IPS DF 19.7 (cell line): ENCODE measurements around the gene INVS.
"Not testable (repeated sequence)": the region's sequence is repeated elsewhere in the genome, so short reads cannot be mapped to it uniquely, and the experiment has no call there.

Source experiments
- DNase-seq: peaks from one replicate; pipeline ENCODE4 v3.0.0-alpha.2; 2013; ENCODE audit warnings: low read depth, low spot score

Gene INVS, protein sequence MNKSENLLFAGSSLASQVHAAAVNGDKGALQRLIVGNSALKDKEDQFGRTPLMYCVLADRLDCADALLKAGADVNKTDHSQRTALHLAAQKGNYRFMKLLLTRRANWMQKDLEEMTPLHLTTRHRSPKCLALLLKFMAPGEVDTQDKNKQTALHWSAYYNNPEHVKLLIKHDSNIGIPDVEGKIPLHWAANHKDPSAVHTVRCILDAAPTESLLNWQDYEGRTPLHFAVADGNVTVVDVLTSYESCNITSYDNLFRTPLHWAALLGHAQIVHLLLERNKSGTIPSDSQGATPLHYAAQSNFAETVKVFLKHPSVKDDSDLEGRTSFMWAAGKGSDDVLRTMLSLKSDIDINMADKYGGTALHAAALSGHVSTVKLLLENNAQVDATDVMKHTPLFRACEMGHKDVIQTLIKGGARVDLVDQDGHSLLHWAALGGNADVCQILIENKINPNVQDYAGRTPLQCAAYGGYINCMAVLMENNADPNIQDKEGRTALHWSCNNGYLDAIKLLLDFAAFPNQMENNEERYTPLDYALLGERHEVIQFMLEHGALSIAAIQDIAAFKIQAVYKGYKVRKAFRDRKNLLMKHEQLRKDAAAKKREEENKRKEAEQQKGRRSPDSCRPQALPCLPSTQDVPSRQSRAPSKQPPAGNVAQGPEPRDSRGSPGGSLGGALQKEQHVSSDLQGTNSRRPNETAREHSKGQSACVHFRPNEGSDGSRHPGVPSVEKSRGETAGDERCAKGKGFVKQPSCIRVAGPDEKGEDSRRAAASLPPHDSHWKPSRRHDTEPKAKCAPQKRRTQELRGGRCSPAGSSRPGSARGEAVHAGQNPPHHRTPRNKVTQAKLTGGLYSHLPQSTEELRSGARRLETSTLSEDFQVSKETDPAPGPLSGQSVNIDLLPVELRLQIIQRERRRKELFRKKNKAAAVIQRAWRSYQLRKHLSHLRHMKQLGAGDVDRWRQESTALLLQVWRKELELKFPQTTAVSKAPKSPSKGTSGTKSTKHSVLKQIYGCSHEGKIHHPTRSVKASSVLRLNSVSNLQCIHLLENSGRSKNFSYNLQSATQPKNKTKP

DNA sequence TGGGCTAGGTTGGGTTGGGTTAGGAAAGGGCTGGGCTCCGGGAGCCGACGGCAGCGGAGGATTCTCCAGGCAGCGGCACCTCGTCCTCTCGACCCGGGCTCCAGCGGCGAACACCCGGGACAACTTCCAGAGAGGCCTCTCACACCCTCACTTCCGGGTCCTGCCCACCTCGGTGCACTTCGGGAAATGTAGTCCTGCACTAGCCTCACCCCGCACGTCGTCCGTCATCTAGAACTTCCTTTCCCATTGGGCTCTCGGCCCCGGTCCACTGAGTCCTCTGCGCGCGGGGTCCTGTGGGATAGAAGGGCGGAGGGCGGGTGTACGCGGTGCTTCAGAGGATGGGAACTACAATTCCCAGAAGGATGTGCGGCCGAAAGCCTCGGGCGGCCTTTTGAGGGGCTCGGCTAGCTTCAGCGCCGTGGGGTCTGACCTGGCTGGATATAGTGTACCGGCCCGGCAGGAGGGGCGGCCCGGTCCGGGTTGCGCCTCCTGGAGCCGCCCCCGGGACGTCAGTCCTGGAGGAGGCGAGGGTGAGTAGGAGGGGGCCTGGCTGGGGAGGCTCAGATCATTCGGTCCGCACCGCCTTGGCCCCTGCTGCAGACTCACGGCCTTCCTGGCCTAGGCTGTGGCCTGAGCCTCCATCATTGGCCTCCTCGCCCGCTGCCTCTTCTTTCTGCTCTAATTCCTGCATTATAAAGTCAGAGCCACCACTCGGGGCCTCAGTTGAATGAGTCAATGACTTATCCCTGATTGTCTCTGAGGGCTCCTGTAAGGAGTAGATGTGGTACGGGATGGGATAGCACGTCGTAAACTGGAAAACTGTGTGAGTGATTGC, at the start of gene INVS, which contains the start of gene ERP44:
Gene INVS, plus strand, starts transcription at position 357 of the 835 bp plus-strand sequence. CDS start 5,279 bp downstream, outside the sequence.
Gene ERP44, minus strand, starts transcription at position 114 of the 835 bp plus-strand sequence. CDS start 160 bp downstream, outside the sequence.
- DNase-seq: peak; percentile 99

DNA sequence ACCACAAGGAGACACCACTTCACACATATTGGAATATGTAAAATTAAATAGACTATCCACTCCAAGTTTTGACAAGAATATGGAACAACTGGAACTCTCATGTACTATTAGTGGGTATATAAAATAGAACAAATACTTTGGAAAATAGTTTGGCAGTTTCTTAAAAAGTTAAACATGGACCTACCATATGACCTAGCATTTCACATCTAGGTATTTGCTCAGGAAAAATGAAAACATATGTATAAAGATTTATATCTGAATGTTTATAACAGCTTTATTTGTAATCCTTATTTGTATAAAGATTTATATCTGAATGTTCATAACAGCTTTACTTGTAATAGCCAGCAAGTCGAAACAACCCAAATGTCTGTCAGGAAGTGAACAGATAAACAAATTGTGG, 49.5 kb upstream of the INVS start:
- DNase-seq: no peak

DNA sequence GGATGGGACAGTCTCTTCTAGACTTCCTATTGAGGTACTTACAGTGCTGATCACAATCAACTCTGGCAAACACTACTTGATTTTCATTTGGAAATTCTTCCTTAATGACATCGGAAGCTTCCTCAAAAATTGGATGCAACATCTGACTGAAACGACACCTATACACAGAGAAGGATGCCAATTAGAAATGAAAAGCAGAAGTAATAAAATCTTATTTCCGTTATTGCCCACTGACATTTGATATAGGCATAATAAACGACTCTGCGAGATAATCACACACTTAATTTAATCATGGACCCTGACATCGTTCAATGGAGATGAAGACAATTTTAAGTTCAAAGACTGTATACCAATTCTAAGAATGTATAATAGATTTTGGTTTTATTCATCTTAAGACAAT, 46.7 kb upstream of the INVS start:
- no peak for DNase-seq

DNA sequence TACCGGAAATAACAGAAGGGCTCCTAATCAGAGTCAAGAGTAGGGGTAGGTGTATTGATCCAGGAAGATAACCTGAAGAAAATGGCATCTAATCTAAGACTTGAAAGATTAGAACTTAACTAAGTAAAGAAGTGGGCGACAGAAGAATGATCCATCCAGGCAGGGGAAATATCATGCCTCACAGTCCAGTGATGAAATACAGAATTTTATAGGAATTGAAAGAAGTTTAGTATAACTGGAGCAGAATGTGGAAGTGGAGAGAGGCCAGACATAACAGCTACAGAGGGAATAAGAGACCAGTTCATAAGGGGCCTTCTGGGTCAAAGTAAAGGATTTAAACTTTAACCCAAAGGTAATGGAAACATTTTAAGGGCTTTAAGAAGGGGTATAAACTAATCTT, 42.5 kb upstream of the INVS start:
- no peak for DNase-seq

DNA sequence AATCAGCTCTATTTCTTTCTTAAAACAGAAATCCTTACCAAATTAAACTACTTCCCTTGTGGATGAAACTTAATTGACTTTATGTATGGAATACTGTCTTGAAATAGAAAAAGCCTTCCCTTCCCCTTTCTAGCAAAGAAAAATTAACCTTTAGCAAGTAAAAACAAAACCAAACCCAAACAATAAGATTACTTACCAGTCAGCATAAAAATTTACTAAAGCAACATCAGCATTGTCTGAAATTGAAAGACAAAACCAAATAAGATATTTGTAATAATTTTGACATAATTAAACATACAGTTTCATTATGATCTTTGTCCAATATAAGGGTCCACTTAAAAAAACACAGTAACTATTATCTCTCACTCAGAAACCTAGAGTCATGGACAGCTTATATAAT, 41.4 kb upstream of the INVS start:
- no peak for DNase-seq

DNA sequence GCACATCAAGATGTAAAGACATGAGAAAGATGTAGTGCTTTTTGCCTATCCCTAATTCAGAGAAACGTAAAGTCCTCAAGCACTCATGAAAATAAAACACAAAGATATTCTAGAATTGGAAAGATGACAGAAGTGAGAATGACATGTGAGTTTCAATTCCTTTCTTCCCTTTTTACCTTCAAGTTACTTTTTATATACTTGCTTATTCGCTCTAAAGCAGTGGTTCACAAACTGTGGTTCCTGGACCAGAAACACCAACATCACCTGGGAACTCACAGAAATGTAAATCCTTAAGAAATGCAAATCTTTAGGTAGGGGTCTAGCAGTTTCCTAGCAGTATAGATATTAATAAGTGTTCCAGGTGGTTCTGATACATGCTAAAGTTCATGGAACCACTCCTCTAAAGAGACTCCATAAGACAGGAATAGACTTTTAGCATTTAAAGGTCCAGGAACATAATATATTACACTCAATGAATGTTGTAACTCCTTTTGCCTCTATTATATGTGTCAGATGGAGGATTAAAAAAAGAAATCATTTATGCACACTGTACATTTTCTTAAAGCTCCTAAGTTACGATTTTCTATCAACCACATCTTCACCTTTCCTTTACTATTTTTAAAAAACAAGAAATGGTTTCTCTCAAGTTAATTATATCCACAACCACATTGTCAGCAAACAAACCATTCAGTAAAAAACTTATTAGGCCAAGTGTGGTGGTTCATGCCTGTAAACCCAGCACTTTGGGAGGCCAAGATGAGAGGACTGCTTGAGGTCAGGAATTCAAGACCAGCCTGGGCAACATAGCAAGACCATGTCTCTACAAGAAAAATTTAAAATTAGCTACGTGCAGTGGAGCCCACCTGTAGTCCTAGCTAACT, 40.1 kb upstream of the INVS start:
- no peak for DNase-seq

DNA sequence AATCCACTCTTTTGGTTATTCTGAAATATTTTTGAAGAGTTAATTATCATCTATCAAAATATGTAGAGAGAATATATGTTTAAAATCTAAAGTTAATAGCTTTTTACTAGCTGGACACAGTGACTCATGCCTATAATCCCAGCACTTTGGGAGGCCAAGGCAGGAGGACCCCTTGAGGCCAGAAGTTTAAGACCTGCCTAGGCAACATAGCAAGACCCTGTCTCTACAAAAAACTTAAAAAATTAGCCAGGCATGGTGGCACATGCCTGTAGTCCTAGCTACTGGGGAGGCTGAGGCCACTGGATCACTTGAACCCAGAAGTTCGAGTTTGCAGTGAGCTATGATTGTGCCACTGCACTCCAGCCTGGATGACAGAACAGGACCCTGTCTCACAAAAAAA, 36.4 kb upstream of the INVS start:
- DNase-seq: not testable (repeated sequence)

DNA sequence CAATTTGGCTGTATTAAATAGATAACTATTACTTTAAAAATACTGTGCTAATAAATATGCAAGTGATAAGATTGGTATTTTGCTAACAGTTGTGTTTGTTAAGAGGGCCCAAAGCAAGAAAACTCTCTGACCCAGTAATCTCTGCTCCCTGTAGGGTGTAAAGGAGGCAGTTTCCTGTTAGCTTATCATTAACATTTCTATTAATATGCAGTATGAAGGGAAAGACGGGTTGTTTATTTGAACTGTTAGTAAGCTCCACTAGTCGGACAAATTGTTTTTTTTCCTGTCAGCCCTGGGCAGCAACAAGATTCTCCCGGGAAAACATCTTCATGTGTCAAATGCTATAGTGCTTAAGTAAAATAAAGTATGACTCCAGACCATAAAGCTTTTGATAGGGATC, 35.9 kb upstream of the INVS start:
- DNase-seq: no peak

DNA sequence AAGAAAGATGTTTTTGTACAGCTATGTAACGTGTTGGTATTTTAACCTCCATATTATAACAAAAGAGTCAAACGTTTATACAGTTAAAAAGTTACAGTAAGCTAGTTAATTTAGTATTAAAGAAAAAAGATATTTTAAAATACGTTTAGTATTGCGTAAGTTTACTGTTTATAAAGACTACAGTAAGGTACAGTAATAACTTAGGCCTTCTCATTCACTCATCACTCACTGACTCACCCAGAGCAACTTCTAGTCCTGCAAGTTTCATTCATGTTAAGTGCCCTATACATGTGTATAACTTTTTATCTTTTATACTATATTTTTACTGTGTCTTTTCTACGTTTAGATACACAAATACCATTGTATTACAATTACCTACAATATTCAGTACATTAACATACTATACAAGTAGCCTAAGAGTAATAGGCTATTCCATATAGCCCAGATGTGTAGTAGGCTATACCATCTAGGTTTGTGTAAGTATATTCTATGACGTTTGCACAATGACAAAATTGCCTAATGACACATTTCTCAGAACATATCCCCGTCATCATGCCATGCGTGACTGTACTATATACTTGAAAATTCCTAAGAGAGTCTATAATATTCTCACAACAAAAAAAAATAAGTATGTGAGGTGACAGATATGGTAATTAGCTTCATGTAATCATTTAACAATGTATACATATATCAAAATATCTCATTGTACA, 34.0 kb upstream of the INVS start:
- no peak for DNase-seq

DNA sequence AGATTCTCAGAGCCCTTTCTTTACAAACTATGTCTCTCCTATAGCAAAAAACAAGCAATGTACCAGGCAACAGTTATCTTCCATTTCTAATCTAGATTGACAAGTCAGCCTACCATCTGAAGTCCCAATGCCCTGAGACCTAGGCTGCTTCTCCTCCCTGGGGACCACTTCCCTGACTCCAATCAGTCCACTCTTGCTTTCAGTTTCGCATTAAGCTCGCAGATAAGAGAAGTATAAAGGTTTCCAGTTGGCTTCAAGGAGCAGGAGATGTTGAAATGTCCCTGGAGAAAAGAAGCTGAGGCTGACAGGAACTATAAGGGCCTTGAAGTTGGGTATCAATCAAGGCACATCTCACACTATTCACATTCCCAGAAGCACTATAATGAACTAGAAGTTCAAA, 32.5 kb upstream of the INVS start:
- DNase-seq: no peak

DNA sequence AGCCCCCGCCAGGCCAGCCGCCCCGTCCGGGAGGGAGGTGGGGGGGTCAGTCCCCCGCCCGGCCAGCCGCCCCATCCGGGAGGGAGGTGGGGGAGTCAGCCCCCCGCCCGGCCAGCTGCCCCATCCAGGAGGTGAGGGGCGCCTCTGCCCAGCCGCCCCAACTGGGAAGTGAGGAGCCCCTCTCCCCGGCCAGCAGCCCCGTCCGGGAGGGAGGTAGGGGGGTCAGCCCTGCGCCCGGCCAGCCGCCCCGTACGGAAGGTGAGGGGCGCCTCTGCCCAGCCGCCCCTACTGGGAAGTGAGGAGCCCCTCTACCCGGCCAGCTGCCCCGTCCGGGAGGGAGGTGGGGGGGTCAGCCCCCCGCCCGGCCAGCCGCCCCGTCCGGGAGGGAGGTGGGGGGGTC, 31.1 kb upstream of the INVS start:
- DNase-seq: not testable (repeated sequence)

DNA sequence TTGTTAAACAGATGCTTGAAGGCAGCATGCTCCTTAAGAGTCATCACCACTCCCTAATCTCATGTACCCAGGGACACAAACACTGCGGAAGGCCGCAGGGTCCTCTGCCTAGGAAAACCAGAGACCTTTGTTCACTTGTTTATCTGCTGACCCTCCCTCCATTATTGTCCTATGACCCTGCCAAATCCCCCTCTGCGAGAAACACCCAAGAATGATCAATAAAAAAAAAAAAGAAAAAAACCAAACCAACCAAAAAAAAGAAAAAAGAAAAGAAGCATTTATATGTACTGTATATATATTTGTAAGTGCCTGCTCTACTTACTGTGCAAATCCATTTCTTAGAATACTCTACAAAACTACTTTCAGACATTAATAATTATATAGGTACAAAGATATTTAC, 30.0 kb upstream of the INVS start:
- DNase-seq: not testable (repeated sequence)

DNA sequence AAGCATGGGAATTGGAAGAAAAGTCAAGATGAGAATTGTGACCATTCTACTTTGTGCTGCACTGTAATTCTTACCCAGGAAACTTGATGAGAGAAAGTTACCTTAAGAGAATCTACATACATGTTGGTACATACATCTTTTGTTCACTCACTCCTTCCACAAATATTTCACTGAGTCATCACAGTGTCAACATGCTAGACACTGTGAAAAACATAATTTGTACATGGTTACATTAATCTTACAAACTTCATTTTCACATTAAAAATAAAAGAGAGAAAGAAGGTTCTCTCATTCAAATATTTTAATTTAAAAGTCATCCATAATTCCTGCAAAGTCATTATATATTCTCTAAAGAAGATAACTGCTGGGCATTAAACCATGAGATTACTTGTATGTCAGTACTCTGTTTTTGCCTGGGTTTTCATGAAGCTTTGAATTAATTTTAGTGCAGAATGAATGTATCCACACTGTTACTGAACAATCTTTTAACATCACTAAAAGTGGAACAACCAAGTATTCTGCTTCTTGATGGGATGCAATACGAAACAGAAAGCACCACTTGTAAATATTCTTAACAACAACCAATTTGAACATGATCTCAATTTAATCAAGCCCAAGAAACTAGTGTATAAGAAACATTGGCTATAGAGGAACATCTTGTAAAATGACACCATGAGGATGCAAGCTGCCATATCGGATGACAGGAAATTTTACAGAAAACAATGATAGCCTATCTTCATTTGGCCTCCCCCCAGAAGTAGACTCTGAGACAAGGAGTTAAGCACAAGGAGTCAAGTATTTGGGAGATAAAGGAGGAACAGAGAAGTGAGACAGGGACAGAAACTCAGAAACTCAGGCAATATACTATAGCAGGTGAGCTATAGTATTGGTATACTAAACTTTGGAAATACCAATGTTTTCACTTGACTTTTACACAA, 28.7 kb upstream of the INVS start:
- no peak for DNase-seq

DNA sequence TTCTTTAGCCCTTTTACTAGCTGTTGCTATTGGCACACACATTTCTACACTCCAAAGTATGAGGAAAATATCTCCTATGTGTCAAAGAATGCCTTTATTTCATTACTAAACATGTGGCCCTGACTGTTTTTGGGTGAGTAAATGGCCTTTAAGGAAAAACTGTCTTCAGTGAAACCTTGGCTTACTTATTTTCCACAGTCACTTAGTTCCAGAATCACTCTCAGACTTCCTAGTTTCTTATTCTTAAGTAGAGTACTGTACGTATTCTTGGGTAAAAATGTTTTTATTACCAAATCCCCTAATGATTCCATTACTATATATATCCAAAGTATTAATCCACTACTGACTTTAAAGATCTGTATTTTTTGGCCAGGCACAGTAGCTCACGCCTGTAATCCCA, 27.8 kb upstream of the INVS start:
- no peak for DNase-seq

DNA sequence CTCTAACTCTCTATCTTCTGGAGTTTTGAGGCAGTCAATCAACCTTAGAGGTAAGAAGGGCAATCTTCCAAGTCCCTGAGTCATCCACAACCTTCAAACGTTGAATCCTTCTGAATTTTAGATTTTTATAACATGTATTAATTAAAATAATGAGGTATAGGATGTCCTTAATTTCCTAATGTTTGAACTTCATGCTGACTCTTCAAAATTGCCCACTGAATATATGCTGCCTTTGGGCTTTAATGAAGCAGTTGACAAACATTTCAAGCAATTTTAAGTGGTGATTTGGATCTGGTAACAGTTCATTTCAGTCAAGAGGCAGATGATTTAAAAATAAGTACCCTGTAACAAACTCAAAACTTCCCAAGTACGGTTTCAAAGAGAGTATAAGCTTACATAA, 26.2 kb upstream of the INVS start:
- DNase-seq: no peak

DNA sequence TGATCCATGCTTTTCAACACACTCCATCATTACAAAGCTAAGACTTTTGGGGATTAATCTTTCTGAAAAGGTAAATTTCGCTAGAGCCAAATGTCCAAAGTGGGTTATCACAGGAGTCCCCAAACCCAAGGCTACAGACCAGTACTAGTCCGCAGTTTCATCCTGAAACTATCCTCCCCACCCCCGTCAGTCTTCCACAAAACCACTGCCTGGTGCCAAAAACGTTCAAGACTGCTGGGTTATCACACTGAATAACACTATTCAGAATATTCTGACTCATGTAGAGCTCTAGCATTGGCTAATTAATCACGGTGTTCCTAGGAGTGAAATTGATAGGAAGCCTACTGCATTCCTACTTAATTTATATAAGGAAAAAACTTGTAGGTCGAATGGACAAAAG, 24.9 kb upstream of the INVS start:
- DNase-seq: no peak

DNA sequence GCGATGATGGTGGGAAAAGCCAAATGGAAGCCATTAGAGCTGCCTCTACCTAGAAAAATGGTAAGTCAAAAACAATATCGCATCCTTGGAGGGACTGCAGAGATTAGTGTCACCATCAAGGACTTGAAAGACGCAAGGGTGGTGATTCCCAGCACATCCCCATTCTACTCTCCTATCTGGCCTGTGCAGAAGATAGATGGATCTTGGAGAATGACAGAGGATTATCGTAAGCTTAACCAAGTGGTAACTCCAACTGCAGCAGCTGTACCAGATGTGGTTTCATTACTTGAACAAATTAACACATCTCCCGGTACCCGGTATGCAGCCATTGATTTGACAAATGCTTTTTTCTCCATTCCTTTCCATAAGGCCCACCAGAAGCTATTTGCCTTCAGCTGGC, 24.1 kb upstream of the INVS start:
- DNase-seq: no peak

DNA sequence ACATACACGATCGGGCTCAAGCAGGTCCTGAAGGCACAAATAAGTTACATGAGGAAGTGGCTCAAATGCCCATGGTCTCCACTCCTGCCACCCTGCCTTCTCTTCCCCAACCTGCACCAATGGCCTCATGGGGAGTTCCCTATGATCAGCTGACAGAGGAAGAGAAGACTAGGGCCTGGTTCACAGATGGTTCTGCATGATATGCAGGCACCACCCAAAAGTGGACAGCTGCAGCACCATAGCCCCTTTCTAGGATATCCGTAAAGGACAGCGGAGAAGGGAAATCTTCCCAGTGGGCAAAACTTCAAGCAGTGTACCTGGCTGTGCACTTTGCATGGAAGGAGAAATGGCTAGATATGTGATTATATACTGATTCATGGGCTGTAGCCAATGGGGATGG, 22.8 kb upstream of the INVS start:
- not testable (repeated sequence) for DNase-seq

DNA sequence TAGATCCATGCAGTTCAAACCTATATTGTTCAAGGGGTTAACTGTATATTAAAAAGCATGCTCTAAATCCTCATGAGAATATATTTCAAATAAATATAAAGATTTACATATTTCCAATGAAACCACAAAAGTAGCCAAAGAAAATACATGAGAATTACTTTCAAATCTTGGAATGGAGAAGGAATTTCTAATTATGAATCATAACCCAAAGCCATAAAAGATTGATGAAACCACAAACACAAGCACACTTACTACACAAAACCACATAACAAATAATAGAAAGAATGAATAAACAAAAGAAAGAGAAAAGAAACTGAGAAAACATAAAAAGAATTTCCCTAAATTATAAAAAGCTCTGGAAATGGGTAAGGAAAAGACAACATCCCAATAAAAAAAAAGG, 16.3 kb upstream of the INVS start:
- no peak for DNase-seq
